ACHN (cell line): ENCODE measurements around the gene CFAP410.
"Not testable (repeated sequence)": the region's sequence is repeated elsewhere in the genome, so short reads cannot be mapped to it uniquely, and the experiment has no call there.

ENCODE experiments used
- DNase-seq: peaks from one replicate; pipeline ENCODE4 v3.0.0-alpha.2; 2015
- in situ Hi-C: cut with HindIII; loops from 2 replicates; pipeline ENCODE4 v1.10.0; 2017; ENCODE audit warnings: low sequenced_read_pairs, low pct_ligation_motif_present, low pct_unique_long_range_greater_than_20kb

The CFAP410 gene

GRCh38 chr21:44353191-44353970 lies 14.2 kb upstream of the CFAP410 start, which contains the start of gene TRPM2:
TRPM2 (plus strand) TSS chr21:44353621; CDS start chr21:44353701, 80 bp downstream.
- no peak for DNase-seq
- in situ Hi-C loops, result no loop called here

- in situ Hi-C loops, result no loop called here
- DNase-seq, result no peak
These were observed 13.2 kb upstream of the CFAP410 start for GRCh38 chr21:44352253-44352860.

GRCh38 chr21:44351535-44352252 lies 12.5 kb upstream of the CFAP410 start:
- DNase-seq, result no peak
- in situ Hi-C loops, result no loop called here

GRCh38 chr21:44350773-44351481 lies 11.7 kb upstream of the CFAP410 start:
- no peak for DNase-seq
- in situ Hi-C loops, result no loop called here

GRCh38 chr21:44349847-44350772 lies 10.9 kb upstream of the CFAP410 start:
- in situ Hi-C loops, result no loop called here

GRCh38 chr21:44349416-44349846 lies 10.2 kb upstream of the CFAP410 start:
- in situ Hi-C loops, result no loop called here
- DNase-seq, result no peak

More at GRCh38 chr21:44349847-44350772, 10.9 kb upstream of the CFAP410 start:
- no peak for DNase-seq

- in situ Hi-C loops, result no loop called here
These were observed 9.7 kb upstream of the CFAP410 start for GRCh38 chr21:44348861-44349260.

GRCh38 chr21:44347911-44348451 lies 8.8 kb upstream of the CFAP410 start:
- no peak for DNase-seq
- in situ Hi-C loops, result no loop called here

More at GRCh38 chr21:44348861-44349260, 9.7 kb upstream of the CFAP410 start:
- DNase-seq, result no peak

GRCh38 chr21:44345495-44345894 lies 6.3 kb upstream of the CFAP410 start:
- in situ Hi-C loops, result no loop called here
- no peak for DNase-seq

GRCh38 chr21:44344541-44345183 lies 5.5 kb upstream of the CFAP410 start:
- no peak for DNase-seq
- in situ Hi-C loops, result no loop called here

- in situ Hi-C loops, DNase-seq: not testable (repeated sequence)
These were observed 3.8 kb upstream of the CFAP410 start for GRCh38 chr21:44342981-44343380.

GRCh38 chr21:44341726-44342458 lies 2.7 kb upstream of the CFAP410 start:
- DNase-seq, in situ Hi-C loops: not testable (repeated sequence)

GRCh38 chr21:44337941-44338895 lies 972 bp downstream of the CFAP410 start:
- in situ Hi-C loops, result no loop called here
- peak; percentile 44 for DNase-seq

GRCh38 chr21:44337449-44337848 lies 1.7 kb downstream of the CFAP410 start:
- in situ Hi-C loops, result no loop called here

GRCh38 chr21:44335266-44336059 lies 3.7 kb downstream of the CFAP410 start:
- in situ Hi-C loops, result no loop called here
- DNase-seq, result no peak

More at GRCh38 chr21:44337449-44337848, 1.7 kb downstream of the CFAP410 start:
- DNase-seq, result no peak
